Skeletal muscle tissue (tissue), 4 donors: ENCODE measurements around the gene ZNF609. TPM values are rescaled to one million over a fixed set of nuclear protein-coding genes. Genes with fewer than 3 reads are reported as not detected.
"Not testable (repeated sequence)": the region's sequence is repeated elsewhere in the genome, so short reads cannot be mapped to it uniquely, and the experiment has no call there.

Source experiments
- H3K27ac ChIP-seq: one replicate; pipeline ENCODE4 v1.7.0; 2013; ENCODE audit warnings: mild to moderate bottlenecking, low read depth, low read length, inconsistent platforms
- H3K27me3 ChIP-seq, 3 donors: one replicate each; pipeline ENCODE4 v1.7.0; 2013; ENCODE audit warnings: low read length in 3 of 3; ENCODE audit not compliant: control insufficient read depth in 3 of 3, insufficient read depth in 3 of 3
- H3K36me3 ChIP-seq, 3 donors: one replicate each; pipeline ENCODE4 v1.7.0; 2013; ENCODE audit warnings: low read length in 3 of 3; ENCODE audit not compliant: control insufficient read depth in 3 of 3, insufficient read depth in 3 of 3
- H3K4me1 ChIP-seq, 3 donors: one replicate each; pipeline ENCODE4 v1.7.0; 2013; ENCODE audit warnings: low read length in 3 of 3, mild to moderate bottlenecking in 3 of 3; ENCODE audit not compliant: control insufficient read depth in 3 of 3, insufficient read depth in 3 of 3
- H3K4me3 ChIP-seq, 3 donors: one replicate each; pipeline ENCODE4 v1.7.0; 2013; ENCODE audit warnings: low read length in 3 of 3
- H3K9ac ChIP-seq, 3 donors: one replicate each; pipeline ENCODE4 v1.7.0; 2013; ENCODE audit warnings: low read length in 3 of 3, mild to moderate bottlenecking in 3 of 3, moderate library complexity in 2 of 3, low read depth in 1 of 3
- H3K9me3 ChIP-seq, 3 donors: one replicate each; pipeline ENCODE4 v1.7.0; 2013; ENCODE audit warnings: low read length in 3 of 3; ENCODE audit not compliant: control insufficient read depth in 3 of 3
- total RNA-seq: library from RNA; depleted of rRNA; stranded (reverse); fragments of >200 nt; gene quantifications from one replicate; pipeline ENCODE4 v1.2.3, GENCODE V29; 2014
- donor health status: Osteomylitis.

Gene ZNF609
- total RNA-seq, 1 donor from 2014 or later = 13.6 TPM

DNA sequence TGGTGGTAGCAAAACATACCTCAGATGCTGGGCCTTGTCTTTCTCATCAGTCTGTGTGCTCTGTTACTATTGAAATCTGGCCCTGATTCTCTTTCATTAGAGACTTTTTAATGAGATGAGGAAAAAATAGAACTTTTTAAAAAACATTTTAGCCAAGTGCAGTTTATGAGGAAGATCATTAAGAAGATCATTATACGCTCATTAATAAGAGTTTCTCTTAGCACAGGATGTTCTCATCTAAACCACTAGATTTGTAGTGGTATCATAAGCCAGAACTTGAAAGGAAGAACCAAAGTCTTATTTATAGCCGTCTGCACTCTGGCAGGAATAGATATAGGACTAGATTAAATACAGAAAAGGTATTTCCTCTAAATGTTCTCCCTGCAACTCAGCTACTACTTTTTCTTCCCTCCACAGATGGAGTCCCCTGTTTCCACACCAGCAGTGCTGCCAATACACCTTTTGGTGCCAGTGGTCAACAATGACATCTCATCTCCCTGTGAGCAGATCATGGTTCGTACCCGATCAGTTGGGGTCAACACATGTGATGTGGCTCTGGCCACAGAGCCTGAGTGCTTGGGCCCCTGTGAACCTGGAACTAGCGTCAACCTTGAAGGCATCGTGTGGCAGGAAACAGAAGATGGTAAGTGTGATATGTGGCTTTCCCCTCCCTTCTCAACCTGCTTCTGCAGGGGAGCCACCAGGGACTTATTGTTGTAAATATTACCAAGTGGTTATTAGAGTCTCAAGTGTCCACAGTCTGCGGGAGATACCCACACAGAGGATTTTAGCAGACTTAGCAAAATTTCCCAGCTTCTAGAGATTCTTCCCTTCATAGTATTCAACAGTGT, 162.3 kb downstream of the ZNF609 start:
- H3K36me3 ChIP-seq = peaks cover 0 to 7% (median 0%) of the 10 kb centered on the region in 3 donors
- no peaks in the 10 kb centered on the region for H3K27me3 ChIP-seq
- H3K4me1 ChIP-seq = peaks cover 7 to 28% (median 26%) of the 10 kb centered on the region in 3 donors
- no peak overlapping the region for H3K27ac ChIP-seq
- H3K4me3 ChIP-seq = no peak overlapping the region
- H3K9ac ChIP-seq = peak overlapping the region in 1 of 3 donors; percentile 26
- H3K9me3 ChIP-seq = no peaks in the 10 kb centered on the region

DNA sequence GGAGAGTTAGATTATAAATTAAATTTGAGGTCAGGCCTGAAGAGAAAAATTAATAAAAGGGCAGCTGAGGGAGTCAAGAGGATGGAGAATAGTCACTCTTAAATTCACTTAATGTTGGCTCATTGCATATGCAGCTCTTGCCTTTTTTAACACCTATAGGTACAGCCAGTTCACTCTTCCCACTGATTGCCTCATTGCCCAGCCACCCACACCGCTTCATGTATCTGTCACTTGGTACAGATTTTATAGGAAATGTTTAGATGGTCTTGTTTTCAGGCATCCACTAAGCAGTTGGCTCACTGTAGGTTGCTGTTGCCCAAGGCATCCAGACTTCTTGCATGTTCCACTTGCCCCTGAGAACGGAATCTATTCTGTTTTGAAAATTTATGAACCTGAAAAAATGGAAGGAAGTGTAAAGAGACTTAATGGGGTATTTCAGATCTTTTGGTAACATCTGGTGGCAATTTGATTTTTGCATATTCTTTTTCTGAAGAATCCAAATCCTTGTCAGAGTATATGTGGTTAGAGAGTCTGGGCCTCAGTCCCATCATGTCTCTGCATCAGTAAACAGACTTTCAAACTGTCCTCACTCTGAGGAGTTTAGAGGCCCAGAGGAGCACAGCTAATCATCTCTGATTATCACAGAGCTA, 163.1 kb downstream of the ZNF609 start:
- no peak overlapping the region for H3K27ac ChIP-seq
- H3K4me1 ChIP-seq = peaks cover 4 to 26% (median 23%) of the 10 kb centered on the region in 3 donors
- no peaks in the 10 kb centered on the region for H3K9me3 ChIP-seq
- peaks cover 0 to 7% (median 0%) of the 10 kb centered on the region in 3 donors for H3K36me3 ChIP-seq
- no peak overlapping the region for H3K9ac ChIP-seq
- H3K27me3 ChIP-seq = no peaks in the 10 kb centered on the region
- H3K4me3 ChIP-seq = no peak overlapping the region

DNA sequence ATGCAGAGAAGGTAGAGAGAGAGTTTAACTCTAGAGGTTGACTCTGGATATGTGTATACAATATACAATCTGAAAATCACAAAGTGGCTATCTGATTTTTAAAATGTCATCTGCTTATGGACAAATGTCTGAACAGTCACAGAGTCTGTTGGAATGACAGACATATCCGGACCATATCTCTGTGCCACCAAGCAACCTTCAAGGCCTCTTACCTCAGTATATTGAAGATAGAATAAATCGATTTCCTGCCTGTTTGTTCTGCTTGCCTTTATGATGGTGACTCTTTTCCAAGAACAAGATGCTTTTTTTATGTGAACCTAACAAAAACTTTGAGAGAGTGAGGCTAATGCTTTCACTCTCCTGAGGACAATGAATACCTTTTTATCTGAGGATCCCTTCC, 163.9 kb downstream of the ZNF609 start:
- Histone ChIP-seq H3K4me1 (peaks cover 4 to 26% (median 20%) of the 10 kb centered on the region in 3 donors), H3K27me3 (no peaks in the 10 kb centered on the region), H3K36me3 (peaks cover 0 to 7% (median 0%) of the 10 kb centered on the region in 3 donors), H3K27ac (no peak overlapping the region), H3K9ac (no peak overlapping the region), H3K9me3 (no peaks in the 10 kb centered on the region), H3K4me3 (no peak overlapping the region)

DNA sequence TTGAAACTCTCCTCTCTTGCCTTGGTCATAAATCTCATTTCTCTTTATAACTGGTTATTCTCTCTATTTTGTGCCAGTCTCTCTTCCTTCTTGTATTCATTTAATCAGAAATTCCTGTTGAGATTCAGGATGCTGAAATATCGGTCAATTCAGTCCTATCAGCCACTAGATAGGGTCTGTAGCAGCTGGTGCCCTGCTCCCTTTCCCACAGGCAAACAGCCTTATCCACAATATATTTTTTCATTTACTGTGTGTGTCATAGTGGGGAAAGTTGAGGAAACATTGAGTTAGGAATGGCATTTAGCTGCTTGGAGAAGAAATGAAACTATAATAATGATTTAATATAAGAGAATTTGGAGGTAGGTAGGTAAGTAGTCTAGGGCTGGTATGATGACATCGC, 168.7 kb downstream of the ZNF609 start:
- no peaks in the 10 kb centered on the region for H3K36me3 ChIP-seq
- no peak overlapping the region for H3K9ac ChIP-seq
- no peaks in the 10 kb centered on the region for H3K4me1 ChIP-seq
- H3K27me3 ChIP-seq = no peaks in the 10 kb centered on the region
- H3K27ac ChIP-seq = no peak overlapping the region
- H3K9me3 ChIP-seq = no peaks in the 10 kb centered on the region
- no peak overlapping the region for H3K4me3 ChIP-seq

DNA sequence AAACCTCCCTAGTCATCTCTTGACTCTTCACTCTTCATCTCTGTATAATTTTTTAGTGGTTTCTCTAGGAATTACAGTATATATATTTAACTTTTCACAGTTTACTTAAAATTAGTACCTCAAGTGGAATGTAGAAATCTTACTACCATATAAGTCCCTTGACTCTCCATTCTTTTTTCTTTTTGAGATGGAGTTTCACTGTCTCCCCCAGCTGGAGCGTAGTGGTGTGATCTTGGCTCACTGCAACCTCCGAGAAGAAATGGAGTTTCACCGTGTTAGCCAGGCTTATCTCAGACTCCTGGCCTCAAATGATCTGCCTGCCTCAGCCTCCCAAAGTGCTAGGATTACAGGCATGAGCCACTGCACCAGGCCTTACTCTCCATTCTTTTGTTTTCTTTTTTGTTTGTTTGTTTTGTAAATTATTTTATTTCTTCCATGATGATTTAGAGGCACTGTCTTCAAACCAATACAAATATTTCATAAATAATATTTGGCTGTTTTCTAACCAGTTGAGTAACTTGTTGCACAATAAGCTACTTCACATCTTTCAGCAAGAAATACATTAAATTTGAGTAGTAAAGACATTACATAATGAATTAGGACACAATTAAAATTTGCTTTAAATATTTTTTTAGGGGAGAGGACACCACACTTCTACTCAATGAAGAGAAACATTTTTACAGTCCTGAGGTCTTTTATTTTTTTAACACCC, 170.2 kb downstream of the ZNF609 start:
- Histone ChIP-seq H3K27ac (no peak overlapping the region), H3K4me1 (peaks cover 9 to 14% (median 12%) of the 10 kb centered on the region in 3 donors), H3K36me3 (no peaks in the 10 kb centered on the region), H3K9ac (no peak overlapping the region), H3K4me3 (no peak overlapping the region), H3K9me3 (no peaks in the 10 kb centered on the region), H3K27me3 (no peaks in the 10 kb centered on the region)

DNA sequence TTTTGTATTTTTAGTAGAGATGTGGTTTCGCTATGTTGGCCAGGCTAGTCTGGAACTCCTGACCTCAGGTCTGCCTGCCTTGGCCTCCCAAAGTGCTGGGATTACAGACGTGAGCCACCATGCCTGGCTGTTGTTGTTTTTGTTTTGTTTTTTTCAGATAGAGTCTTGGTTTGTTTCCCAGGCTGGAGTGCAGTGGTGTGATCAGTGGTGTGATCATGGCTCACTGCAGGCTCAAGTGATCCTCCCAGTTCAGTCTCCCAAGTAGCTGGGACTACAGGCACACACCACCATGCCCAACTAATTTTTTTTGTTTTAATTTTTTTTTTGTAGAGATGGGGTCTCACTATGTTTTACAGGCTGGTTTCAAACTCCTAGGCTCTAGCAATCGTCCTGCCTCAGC, 172.3 kb downstream of the ZNF609 start:
- H3K4me3 ChIP-seq, H3K9ac ChIP-seq, H3K9me3 ChIP-seq, H3K27ac ChIP-seq, H3K27me3 ChIP-seq, H3K36me3 ChIP-seq: not testable (repeated sequence)
- peaks cover 12 to 18% (median 16%) of the 10 kb centered on the region in 3 donors for H3K4me1 ChIP-seq

DNA sequence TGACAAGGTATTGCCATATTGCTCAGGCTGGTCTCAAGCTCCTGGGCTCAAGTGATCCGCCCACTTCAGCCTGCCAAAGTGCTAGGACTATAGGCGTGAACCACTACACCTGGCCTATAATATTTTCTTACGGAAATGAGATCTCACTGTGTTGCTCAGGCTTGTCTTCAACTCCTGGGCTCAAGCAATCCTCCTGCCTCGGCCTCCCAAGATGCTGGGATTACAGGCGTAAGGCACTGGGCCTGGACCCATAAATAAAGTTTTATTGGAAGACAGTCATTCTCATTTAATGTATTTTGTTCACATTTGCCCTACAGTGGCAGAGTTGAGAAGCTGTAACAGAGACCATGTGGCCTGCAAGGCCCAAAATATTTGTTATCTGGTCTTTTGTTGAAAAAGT, 173.0 kb downstream of the ZNF609 start:
- no peak overlapping the region for H3K9ac ChIP-seq

GRCh38 chr15:64634027-64634426, 173.6 kb downstream of the ZNF609 start:
- H3K4me1 ChIP-seq = peaks cover 12 to 19% (median 18%) of the 10 kb centered on the region in 3 donors
- H3K9me3 ChIP-seq = no peaks in the 10 kb centered on the region
- H3K9ac ChIP-seq = no peak overlapping the region
- H3K4me3 ChIP-seq = no peak overlapping the region
- H3K36me3 ChIP-seq = peaks cover 0 to 3% (median 0%) of the 10 kb centered on the region in 3 donors
- H3K27me3 ChIP-seq = no peaks in the 10 kb centered on the region
- H3K27ac ChIP-seq = no peak overlapping the region

More for the DNA sequence above, 173.0 kb downstream of the ZNF609 start:
- H3K4me3 ChIP-seq = no peak overlapping the region
- no peaks in the 10 kb centered on the region for H3K9me3 ChIP-seq
- H3K36me3 ChIP-seq = peaks cover 0 to 3% (median 0%) of the 10 kb centered on the region in 3 donors
- no peaks in the 10 kb centered on the region for H3K27me3 ChIP-seq
- peaks cover 12 to 18% (median 16%) of the 10 kb centered on the region in 3 donors for H3K4me1 ChIP-seq
- H3K27ac ChIP-seq = no peak overlapping the region

- Histone ChIP-seq H3K4me1 (peaks cover 12 to 22% (median 18%) of the 10 kb centered on the region in 3 donors), H3K9me3 (no peaks in the 10 kb centered on the region), H3K4me3 (no peak overlapping the region), H3K9ac (no peak overlapping the region), H3K27me3 (no peaks in the 10 kb centered on the region), H3K36me3 (peaks cover 0 to 3% (median 0%) of the 10 kb centered on the region in 3 donors), H3K27ac (no peak overlapping the region)
These were observed 174.5 kb downstream of the ZNF609 start for GRCh38 chr15:64634576-64635498.
